GM21447 (cell line): Measurements from ENCODE around the gene ZNF821.
"Not testable (repeated sequence)": the region's sequence is repeated elsewhere in the genome, so short reads cannot be mapped to it uniquely, and the experiment has no call there.

Source experiments
- ATAC-seq: cut with Tn5 transposase; IDR thresholded peaks from one replicate; pipeline ENCODE4 v1.9.1; 2021; ENCODE audit not compliant: unreplicated experiment

The ZNF821 gene

DNA sequence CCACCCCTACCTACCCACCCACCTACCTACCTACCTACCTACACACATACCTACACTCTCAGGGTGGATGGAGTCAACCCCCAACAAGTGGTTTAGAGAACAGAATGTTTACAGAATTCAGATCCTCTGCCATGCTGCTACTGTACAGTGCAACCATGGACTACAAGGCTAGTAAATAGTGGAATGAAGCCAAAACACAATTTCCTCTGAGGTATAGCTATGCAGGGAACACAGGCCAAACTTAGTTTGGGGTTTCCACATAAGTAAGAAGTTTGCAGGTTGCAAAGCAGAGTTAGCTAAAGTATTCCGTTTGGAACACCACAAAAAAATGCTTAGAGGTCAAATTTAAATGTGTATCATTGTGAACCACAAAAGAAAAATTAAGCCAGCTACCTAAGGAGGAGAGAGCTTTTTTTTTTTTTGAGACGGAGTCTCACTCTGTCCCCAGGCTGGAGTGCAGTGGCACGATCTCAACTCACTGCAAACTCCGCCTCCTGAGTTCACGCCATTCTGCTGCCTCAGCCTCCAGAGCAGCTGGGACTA, 72.7 kb downstream of the ZNF821 start:
- no peak for ATAC-seq

DNA sequence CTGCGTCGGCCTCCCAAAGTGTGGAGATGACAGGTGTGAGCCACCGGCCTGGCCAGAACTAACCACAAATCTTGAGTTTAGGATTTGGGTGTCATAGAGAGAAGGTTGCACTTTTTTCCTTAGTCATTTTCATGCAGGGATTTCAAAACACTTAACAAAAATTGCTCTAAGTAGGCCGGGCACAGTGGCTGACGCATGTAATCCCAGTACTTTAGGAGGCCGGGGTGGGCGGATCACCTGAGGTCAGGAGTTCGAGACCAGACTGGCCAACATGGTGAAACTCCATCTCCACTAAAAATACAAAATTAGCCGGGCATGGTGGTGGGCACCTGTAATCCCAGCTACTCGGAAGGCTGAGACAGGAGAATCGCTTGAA, 73.8 kb downstream of the ZNF821 start:
- ATAC-seq, result not testable (repeated sequence)
